ENCODE results near the gene PRPF19.
A peak's percentile ranks its signal among the peaks of the same experiment; 100 is the strongest.

Gene PRPF19

DNA sequence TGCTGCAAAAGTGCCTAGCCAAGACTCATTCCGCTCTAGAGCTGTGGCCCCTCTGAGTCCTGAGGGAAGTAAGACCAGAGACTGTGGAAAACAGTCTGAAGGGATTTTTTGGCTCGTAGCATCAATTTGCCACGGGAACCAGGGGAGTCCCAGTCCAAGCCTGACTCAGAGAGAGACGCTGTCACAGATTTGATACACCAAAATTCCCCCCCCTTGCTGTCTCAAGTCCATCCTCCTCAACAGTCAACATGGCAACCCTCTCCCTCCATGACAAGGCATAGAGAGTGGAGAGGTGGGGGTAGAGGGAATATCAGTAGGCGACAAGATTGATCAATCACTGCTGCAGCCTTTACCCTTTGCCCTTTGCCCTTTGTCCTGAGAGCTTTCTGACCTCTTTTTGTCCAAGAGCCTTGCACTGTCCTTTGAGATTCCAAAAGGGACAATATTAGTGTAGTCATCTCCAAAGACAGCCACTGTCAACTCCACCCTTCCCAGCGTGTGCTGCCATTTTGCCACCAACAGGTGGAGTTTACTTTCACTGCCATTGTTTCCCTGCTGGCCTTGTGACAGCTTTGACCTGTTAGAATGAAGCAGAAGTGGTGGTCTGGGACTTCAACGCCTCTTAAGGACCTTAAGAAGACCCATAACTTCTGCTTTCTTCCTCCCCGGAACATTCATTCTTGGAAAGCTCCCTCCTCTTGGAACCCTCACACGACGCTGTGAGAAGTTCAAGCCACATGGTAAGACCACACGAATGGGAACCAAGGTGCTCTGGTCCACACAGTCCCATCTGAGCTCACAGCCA lies 38.3 kb upstream of the PRPF19 start:
- DNase-seq (ENCODE audit: low read depth): peak; percentile 59
- no peak overlapping the region for H3K4me3 ChIP-seq (ENCODE audit: low read depth, low read length)

DNA sequence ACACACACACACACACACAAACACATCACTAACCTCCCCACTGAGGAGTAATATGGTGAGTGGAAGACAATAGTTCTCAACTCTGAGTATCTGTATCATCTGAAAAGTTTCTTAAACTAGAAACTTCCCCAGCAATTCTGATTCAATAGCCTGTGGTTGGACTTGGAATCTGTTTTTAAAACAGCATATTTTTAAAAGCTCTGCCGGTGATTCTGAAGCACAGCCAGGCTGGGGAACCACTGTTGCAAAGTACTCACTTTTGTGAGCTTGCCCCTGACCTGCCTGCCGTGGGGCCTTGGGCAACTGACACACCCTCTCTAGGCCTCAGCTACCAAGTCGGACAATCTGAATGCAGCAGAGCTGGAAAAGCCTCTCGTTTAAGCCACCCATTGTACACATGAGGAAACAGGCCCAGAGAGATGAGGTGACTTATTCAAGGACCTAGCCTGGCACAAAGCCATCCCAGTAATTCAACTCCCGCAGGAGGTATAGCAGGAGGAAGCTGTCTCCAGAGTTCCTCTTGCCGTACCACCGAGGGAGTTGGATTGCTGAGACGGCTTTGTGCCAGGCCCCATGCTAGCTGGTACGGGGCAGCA lies 36.7 kb upstream of the PRPF19 start:
- no peak for DNase-seq (ENCODE audit: low read depth)
- H3K4me3 ChIP-seq (ENCODE audit: low read depth, low read length): no peak overlapping the region
- TF ChIP-seq, protein P1, sequence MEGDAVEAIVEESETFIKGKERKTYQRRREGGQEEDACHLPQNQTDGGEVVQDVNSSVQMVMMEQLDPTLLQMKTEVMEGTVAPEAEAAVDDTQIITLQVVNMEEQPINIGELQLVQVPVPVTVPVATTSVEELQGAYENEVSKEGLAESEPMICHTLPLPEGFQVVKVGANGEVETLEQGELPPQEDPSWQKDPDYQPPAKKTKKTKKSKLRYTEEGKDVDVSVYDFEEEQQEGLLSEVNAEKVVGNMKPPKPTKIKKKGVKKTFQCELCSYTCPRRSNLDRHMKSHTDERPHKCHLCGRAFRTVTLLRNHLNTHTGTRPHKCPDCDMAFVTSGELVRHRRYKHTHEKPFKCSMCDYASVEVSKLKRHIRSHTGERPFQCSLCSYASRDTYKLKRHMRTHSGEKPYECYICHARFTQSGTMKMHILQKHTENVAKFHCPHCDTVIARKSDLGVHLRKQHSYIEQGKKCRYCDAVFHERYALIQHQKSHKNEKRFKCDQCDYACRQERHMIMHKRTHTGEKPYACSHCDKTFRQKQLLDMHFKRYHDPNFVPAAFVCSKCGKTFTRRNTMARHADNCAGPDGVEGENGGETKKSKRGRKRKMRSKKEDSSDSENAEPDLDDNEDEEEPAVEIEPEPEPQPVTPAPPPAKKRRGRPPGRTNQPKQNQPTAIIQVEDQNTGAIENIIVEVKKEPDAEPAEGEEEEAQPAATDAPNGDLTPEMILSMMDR (IDR thresholded peaks at IDR 0.05; ENCODE audit: insufficient read depth, low read depth, low read length, missing control alignments): no peak

More for the DNA sequence above, 38.3 kb upstream of the PRPF19 start:
- TF ChIP-seq, protein P1 (IDR thresholded peaks at IDR 0.05; ENCODE audit: insufficient read depth, low read depth, low read length, missing control alignments): peak; percentile 48

DNA sequence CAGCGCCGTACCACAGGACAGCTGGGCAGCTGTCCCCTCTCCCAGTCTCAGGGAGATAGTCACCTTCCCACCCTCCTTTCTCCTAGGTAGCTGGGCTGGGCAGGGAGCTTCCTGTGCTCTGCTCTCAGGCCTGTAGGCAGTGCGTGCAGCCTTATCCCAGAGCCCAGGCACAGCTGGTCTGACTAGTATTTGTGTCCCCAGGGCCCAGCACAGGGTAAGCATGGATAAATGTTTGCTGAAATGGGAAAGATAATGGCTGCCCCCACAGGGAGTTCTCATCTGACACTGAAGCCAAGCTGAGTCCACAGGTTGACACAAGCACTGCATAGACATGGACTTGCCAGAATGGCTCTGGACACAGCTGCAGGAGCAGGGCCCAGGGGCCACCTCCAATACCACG lies 35.8 kb upstream of the PRPF19 start:
- TF ChIP-seq, protein P1 (IDR thresholded peaks at IDR 0.05; ENCODE audit: insufficient read depth, low read depth, low read length, missing control alignments): no peak
- H3K4me3 ChIP-seq (ENCODE audit: low read depth, low read length): no peak overlapping the region
- DNase-seq (ENCODE audit: low read depth): no peak

DNA sequence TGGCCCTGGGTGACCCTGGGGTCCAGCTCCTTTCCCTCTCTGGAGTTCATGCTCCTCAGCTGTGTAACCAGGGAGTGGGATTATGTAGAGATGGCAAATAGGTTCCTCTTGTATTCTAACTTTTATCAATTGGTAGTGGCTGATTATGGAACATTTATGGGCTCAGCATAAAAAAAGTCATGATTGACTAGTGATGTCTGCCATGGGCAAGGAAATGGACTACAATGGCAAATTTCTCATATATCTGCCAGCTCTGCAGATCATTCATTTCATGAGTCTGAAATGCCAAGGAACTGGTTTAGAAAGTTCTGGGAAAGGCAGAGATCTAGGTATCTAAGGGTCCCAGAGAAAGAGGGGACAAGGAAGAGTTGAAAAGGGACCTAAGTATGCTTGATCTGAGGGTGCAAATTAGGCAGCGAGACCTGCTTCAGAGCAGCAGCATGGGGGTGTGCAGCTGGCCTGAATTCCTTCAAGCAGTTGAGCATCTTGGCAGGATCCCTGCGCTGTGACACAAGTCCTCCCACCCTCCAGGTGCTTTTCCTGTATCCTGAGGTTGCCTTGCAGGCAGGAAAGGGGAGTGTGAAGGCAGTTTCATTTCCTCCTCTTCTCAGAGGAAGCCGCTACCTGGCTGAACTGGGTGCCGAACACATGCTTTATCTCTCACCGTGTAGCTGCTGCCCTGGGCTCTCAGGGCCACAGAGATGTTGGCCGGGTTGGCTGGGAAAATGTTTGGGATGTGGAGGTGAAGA lies 35.2 kb upstream of the PRPF19 start:
- no peak for DNase-seq (ENCODE audit: low read depth)
- TF ChIP-seq, protein P1 (IDR thresholded peaks at IDR 0.05; ENCODE audit: insufficient read depth, low read depth, low read length, missing control alignments): no peak
- H3K4me3 ChIP-seq (ENCODE audit: low read depth, low read length): no peak overlapping the region

DNA sequence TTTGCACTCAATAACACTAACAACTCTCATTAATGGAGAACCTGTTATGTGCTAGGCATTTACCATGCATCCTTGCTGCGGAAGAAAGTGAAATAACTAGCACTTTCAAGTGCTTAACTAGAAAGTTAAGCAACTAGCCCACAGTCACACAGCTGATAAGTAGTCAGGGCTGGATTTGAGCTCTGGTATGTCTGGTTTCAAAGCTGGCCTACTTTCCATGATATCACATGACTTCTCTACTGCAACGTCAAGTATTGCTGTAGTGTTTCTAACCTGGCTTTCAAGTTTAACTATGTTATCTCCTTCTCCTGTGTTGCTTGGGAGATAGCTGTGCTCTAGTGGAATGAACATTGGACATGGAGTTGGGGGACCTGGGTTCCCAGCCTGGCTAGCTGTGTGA lies 33.5 kb upstream of the PRPF19 start:
- H3K4me3 ChIP-seq (ENCODE audit: low read depth, low read length): no peak overlapping the region
- TF ChIP-seq, protein P1 (IDR thresholded peaks at IDR 0.05; ENCODE audit: insufficient read depth, low read depth, low read length, missing control alignments): no peak

DNA sequence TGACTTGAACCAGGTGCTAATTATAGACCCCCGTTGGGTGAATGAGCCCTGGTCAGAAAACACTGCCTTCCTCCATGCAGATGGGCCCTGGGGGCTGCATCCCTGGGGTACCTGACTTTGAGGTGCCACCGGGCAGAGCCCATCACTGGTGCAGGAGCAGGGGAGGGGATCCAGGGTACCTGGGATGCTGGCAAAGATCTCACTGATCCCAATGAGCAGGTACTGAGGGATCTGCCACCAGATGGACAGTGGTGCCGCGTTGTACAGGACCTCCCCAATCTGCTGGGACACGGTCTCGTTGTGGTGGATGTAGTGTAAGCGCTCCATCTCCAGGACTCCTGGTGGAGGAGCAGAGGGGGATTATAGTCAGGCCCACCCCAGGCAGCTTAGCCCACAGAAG lies 32.9 kb upstream of the PRPF19 start:
- TF ChIP-seq, protein P1 (IDR thresholded peaks at IDR 0.05; ENCODE audit: insufficient read depth, low read depth, low read length, missing control alignments): no peak
- no peak for DNase-seq (ENCODE audit: low read depth)
- no peak overlapping the region for H3K4me3 ChIP-seq (ENCODE audit: low read depth, low read length)

More for the DNA sequence above, 33.5 kb upstream of the PRPF19 start:
- no peak for DNase-seq (ENCODE audit: low read depth)

Data from GM12865 (cell line).